Stimulated activated CD8-positive, alpha-beta memory T cell treated with anti-CD3 and anti-CD28 coated beads, Interleukin-12 subunit alpha, Interleukin-12 subunit beta, amount 100 ng/mL, for 24 hours (primary cell): ENCODE data around the gene P4HB.

Experiments used
- DNase-seq: peaks from one replicate; pipeline ENCODE4 v3.0.0-alpha.2; 2020; ENCODE audit errors: extremely low read depth

P4HB gene

GRCh38 chr17:81811705-81812570 is 48.4 kb downstream of the P4HB start:
- no peak for DNase-seq

- no peak for DNase-seq
Measured at GRCh38 chr17:81810892-81811704, 49.2 kb downstream of the P4HB start.

GRCh38 chr17:81810476-81810875 is 49.9 kb downstream of the P4HB start:
- no peak for DNase-seq

DNA sequence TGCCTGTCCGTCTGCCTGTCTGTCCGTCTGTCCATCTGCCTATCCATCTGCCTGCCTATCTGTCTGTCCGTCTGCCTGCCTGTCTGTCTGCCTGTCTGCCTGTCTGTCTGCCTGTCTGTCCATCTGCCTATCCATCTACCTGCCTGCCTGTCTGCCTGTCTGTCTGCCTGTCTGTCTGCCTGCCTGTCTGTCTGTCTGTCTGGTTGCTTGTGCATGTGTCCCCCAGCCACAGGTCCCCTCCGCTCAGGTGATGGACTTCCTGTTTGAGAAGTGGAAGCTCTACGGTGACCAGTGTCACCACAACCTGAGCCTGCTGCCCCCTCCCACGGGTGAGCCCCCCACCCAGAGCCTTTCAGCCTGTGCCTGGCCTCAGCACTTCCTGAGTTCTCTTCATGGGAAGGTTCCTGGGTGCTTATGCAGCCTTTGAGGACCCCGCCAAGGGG is 50.8 kb downstream of the P4HB start:
- no peak for DNase-seq

GRCh38 chr17:81808778-81809555 is 51.4 kb downstream of the P4HB start:
- no peak for DNase-seq

DNA sequence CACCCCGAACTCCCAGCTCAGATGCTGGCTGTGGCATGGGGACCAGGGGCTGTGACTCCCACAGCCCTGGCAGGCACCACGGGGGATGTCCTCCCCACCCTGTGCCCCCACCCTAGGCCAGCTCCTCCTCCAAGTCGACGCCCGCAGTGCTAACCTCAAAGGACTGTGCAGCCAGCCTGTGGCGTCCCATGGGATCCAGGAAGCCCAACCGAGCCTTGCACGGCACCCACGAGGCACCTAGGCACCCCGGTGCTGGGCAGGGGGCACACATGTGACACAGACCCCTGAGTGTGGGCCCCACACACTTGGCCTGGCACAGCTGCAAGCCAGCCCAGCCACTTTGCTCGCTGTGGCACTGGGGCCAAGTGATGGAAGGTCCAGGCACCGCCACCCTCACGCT is 52.5 kb downstream of the P4HB start:
- no peak for DNase-seq

DNA sequence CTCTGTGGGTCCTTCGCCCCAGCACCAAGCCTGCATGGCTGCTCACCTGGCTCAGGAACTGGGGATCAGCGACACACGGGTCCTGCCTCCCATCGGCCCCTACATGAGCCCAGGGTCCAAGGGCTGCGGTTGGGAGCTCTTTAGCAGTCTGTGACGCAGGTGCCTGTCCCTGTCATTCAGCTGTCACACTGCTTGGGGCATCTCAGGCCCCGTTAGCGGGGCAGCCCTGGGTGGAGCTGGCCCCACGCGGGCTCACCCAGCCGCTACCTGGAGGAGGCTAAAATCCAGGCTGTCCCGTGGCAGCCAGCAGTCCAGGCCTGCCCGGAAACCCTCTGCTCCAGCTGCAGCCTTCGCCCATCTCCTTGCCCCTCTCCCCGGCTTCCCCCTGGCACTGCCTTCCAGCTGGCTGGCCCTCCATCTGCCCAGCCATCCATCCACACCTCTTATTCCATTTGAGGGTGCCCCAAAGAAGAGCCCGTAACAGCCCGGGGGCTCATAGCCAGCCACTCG is 53.1 kb downstream of the P4HB start:
- DNase-seq, result no peak

- DNase-seq, result no peak
Measured at GRCh38 chr17:81806461-81807209, 53.7 kb downstream of the P4HB start.

GRCh38 chr17:81805707-81806460 is 54.5 kb downstream of the P4HB start:
- no peak for DNase-seq

DNA sequence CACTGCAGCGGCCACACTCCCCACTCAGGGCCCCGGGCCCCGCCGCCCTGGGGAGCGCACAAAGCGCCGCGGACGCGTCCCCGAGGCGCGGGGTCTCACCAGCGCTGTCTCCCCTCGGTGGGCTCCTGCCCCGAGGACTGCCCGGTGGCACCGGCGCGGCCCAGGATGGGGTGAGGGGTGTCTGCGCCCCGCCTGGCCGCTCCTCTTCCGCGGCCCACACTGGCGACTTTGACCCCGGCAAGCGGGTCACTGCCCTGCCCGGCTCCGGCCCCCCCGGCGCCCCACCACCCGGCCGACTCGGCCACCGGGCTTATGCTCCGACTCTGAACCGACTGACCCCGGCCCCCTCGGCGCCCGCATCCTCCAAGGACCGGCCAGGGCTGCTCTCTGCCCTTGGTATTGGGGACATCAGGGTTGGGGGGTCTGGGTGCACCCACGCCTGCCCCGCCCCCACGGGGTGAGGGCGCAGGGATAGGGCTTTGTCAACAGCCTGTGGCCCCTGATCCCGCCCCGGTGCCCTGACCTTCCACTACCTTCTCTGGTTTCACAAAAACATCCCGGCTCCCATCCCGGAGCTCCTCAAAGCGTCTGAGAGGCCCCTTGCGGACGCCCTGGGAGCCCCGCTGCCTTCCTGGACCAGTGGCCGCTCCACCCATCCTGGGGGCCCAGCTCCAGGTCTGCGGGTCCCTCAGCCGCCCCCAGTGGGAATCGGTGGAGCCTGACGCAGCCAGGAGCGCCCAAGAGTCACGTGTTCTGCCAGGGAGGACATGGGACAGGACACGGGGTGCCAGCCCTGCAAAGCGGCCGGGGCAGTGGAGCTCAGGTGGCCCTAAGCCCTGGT is 55.6 kb downstream of the P4HB start:
- DNase-seq, result no peak

DNA sequence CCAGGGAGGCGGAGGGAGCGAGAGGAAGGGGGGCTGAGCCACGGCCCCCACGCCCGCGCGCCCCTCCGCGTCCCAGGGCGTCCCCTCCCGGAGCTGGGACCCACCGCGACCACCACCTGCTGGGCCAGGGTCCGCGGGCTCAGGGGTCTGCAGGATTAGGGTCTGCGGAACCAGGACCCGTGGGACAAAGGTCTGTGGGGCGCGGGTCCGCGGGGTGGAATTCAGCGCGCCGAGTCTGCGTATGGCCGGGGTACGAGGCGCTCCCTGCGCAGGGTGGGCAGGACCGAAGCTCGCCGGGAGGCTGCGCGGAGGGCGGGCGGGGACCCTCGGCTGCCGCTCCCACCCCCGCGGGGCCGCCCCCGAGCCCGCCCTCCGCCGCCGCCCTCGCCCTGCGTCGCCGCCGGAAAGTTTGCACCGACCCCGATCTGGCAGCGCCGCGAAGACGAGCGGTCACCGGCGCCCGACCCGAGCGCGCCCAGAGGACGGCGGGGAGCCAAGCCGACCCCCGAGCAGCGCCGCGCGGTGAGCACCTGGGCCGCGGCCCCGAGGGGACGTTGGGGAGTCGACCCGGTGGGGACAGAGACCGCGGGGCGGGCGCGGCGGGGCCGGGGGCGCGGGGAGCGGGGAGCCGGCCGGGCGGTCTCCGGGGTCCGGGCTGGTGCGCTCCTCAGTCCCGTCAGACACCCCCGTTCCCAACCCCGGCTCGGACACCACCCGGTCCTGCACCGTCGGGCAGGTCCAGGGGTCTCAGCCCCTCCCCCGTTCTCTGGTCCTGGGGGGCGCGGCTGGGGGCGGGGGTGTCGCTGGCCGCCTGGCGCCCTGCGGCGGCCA is 56.4 kb downstream of the P4HB start, which contains the start of gene GCGR:
Gene GCGR (plus strand): TSS at position 423 of the 831 bp plus-strand sequence. CDS start 4,869 bp downstream, outside the sequence.
- no peak for DNase-seq

DNA sequence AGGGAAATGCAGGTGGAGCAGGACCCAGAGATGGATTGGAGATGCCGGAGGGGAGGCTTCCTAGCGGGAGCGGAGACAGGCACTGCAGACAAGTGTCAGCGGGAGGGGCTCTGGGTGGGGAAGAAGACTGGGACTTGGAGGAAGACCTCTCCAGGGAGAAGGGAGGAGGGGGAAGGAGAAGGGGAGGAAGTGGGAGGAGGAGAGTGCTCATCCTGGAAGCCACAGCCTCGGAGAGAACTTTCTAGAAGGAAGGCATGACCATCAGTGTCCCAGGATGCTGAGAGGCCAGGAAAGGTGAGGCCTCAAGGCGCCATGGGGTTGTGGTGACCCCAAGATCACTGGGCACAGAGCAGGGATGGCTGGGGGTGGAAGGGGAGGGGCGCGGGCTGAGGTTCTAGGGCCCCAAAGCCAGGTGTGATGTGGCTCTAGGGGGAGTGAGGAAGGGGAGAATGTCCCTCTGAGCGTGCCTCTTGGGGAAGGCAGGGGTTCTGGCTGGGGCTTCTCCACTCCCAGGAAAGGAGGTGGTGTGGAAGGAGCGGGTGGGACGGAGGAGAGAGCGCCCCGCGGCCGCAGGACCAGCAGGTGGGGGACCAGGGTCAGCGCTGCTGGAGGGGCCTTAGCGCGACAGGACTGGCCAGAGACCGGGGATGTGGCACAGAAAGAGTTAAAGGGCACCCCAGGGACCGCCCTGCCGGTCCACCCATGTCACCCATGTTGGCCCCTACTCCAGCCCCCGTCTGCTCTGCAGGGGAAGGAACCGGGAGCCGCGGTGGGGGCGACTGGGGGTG is 57.3 kb downstream of the P4HB start:
- DNase-seq, result no peak

- no peak for DNase-seq
Measured at GRCh38 chr17:81802048-81802758, 58.1 kb downstream of the P4HB start.

DNA sequence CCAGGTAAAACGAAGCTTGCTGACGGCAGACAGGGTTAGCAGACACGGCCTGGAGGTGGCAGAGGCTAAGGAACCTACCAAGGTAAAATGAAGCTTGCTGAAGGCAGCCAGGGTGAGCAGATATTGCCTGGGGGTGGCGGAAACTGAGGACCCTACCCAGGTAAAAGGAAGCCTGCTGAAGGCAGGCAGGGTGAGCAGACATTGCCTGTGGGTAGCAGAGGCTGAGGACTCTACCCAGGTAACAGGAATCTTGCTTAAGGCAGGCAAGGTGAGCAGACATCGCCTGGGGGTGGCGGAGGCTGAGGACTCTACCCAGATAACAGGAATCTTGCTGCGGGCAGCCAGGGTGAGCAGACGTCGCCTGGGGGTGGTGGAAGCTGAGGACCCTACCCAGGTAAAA is 59.0 kb downstream of the P4HB start:
- DNase-seq, result no peak

- DNase-seq, result no peak
Measured at GRCh38 chr17:81794509-81794908, 65.8 kb downstream of the P4HB start.

GRCh38 chr17:81794074-81794476 is 66.3 kb downstream of the P4HB start:
- DNase-seq, result no peak
